Measurements from ENCODE around the gene MEF2C.

Gene MEF2C

DNA sequence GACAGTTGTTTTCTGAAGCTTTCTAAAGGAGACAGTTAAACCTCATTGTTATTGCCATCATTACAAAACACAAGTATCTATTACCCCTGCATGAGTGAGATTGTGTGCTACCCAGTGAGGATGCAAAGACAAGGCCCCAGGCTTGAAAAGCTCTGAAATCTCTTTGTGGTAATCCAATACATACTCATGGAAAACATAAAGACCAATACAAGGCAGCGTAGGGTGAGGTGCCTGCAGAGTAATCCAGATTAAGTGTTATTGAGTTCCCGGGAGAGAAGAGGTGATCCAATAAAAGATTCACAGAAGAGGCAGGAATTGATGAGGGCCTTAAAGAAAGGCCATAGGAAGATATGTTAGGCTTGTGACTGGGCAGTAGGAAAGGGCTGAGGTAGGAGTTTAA, 150.1 kb downstream of the MEF2C start:
- H3K4me3 ChIP-seq: no peak overlapping the region
- no peaks in the 10 kb centered on the region for H3K9me3 ChIP-seq
- TF ChIP-seq Cebpa-rat (IDR thresholded peaks at IDR 0.05): no peak
- H3K27ac ChIP-seq: peak overlapping the region; percentile 76
- H3K36me3 ChIP-seq: peaks cover 71% of the 10 kb centered on the region
- H3K9ac ChIP-seq: peak overlapping the region; percentile 34
- peaks cover 66% of the 10 kb centered on the region for H3K4me1 ChIP-seq
- H3K4me2 ChIP-seq: peak overlapping the region; percentile 76
- no peaks in the 10 kb centered on the region for H3K27me3 ChIP-seq
- H4K20me1 ChIP-seq: peaks cover 100% of the 10 kb centered on the region

GRCh38 chr5:88732181-88732633, 150.8 kb downstream of the MEF2C start:
- Histone ChIP-seq H3K9ac (peak overlapping the region; percentile 34; the same call in 1 of the 2 replicates), H3K4me2 (peak overlapping the region; percentile 76), H3K36me3 (peaks cover 68% of the 10 kb centered on the region), H3K27ac (peak overlapping the region; percentile 76), H3K27me3 (no peaks in the 10 kb centered on the region), H3K4me1 (peaks cover 59% of the 10 kb centered on the region), H4K20me1 (peaks cover 98% of the 10 kb centered on the region), H3K9me3 (no peaks in the 10 kb centered on the region), H3K4me3 (no peak overlapping the region)
- no peak for TF ChIP-seq Cebpa-rat (IDR thresholded peaks at IDR 0.05)

DNA sequence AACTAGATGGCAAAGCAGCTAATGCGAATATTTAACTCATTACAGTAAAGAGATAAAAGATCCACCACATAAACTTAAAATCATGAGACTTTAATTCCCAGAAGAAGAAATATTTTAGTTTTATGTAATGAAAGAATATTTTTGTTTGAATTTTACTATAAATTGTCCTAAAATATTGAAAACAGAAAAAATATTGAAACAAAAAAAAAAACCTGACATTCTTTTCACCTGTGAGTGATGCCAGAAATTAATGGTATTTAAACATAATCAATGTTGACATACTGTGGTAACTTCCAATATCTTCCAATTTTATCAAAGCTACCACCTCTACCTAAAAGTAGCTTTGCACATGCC, 153.2 kb downstream of the MEF2C start:
- Histone ChIP-seq H3K27me3 (no peaks in the 10 kb centered on the region), H3K4me1 (peaks cover 38% of the 10 kb centered on the region), H3K4me3 (no peak overlapping the region), H4K20me1 (peaks cover 98% of the 10 kb centered on the region), H3K36me3 (peaks cover 84% of the 10 kb centered on the region), H3K4me2 (no peak overlapping the region), H3K9me3 (no peaks in the 10 kb centered on the region), H3K27ac (no peak overlapping the region), H3K9ac (no peak overlapping the region)
- no peak for TF ChIP-seq Cebpa-rat (IDR thresholded peaks at IDR 0.05)

- Histone ChIP-seq H3K27ac (no peak overlapping the region), H3K9ac (no peak overlapping the region), H3K4me2 (no peak overlapping the region), H3K9me3 (no peaks in the 10 kb centered on the region), H4K20me1 (peaks cover 98% of the 10 kb centered on the region), H3K4me3 (no peak overlapping the region), H3K4me1 (peaks cover 32% of the 10 kb centered on the region), H3K36me3 (peaks cover 89% of the 10 kb centered on the region), H3K27me3 (no peaks in the 10 kb centered on the region)
- TF ChIP-seq Cebpa-rat (IDR thresholded peaks at IDR 0.05): no peak
Measured at GRCh38 chr5:88729084-88729828, 153.7 kb downstream of the MEF2C start.

GRCh38 chr5:88727705-88728313, 155.2 kb downstream of the MEF2C start:
- no peak overlapping the region for H3K4me2 ChIP-seq

DNA sequence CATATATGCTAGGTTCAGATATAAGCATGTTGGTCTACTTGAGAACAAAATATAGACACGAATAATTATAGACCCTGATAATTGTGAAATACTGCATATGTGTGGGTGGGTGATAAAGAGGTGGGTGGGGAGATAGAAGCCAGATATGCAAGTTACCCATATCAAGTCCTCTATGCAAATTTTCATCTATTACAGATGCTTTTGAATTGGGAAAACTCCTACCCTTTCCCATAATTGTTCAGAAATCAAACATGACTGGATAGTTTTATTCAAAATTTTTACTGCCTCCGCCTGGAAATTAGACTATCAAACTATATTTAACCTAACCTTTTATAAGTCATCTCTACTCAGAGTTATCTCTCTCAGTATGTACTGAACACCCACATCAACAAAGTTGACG, 157.5 kb downstream of the MEF2C start:
- no peak for TF ChIP-seq Cebpa-rat (IDR thresholded peaks at IDR 0.05)
- H3K36me3 ChIP-seq: peaks cover 94% of the 10 kb centered on the region
- H4K20me1 ChIP-seq: peaks cover 98% of the 10 kb centered on the region

More at GRCh38 chr5:88727705-88728313, 155.2 kb downstream of the MEF2C start:
- H3K9me3 ChIP-seq: no peaks in the 10 kb centered on the region
- no peak for TF ChIP-seq Cebpa-rat (IDR thresholded peaks at IDR 0.05)
- no peaks in the 10 kb centered on the region for H3K27me3 ChIP-seq
- H4K20me1 ChIP-seq: peaks cover 98% of the 10 kb centered on the region
- no peak overlapping the region for H3K27ac ChIP-seq
- H3K4me3 ChIP-seq: no peak overlapping the region
- peaks cover 94% of the 10 kb centered on the region for H3K36me3 ChIP-seq
- no peak overlapping the region for H3K9ac ChIP-seq
- peaks cover 18% of the 10 kb centered on the region for H3K4me1 ChIP-seq

DNA sequence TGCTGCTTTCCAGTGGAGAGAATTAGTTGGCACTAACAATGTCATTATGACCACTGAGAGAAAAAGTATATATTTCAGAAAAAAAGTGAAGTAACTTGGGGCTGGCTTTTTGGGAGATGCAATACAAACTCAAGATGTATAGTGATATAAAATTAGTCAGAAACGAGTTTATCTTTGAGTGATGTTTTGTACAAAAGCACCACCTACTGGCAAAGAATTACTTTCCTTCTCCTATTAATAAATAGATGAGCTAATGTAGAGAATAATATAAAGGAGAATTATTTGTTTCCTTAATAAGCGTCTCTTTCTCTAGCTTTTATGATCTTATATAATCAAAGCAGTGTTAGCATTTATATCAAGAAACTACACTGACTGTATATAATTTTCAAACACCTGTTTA, 158.8 kb downstream of the MEF2C start:
- H3K4me3 ChIP-seq: no peak overlapping the region
- no peak for TF ChIP-seq Cebpa-rat (IDR thresholded peaks at IDR 0.05)
- H3K27me3 ChIP-seq: no peaks in the 10 kb centered on the region
- H3K4me1 ChIP-seq: no peaks in the 10 kb centered on the region
- no peak overlapping the region for H3K27ac ChIP-seq
- no peaks in the 10 kb centered on the region for H3K9me3 ChIP-seq
- no peak overlapping the region for H3K4me2 ChIP-seq
- peaks cover 98% of the 10 kb centered on the region for H4K20me1 ChIP-seq
- H3K9ac ChIP-seq: no peak overlapping the region
- H3K36me3 ChIP-seq: peaks cover 97% of the 10 kb centered on the region

More for the DNA sequence above, 157.5 kb downstream of the MEF2C start:
- H3K4me3 ChIP-seq: no peak overlapping the region
- H3K4me1 ChIP-seq: peaks cover under 1% of the 10 kb centered on the region; the same call in 1 of the 2 replicates
- H3K4me2 ChIP-seq: no peak overlapping the region
- no peaks in the 10 kb centered on the region for H3K9me3 ChIP-seq
- no peak overlapping the region for H3K27ac ChIP-seq
- no peaks in the 10 kb centered on the region for H3K27me3 ChIP-seq
- H3K9ac ChIP-seq: no peak overlapping the region

- Histone ChIP-seq H3K4me1 (no peaks in the 10 kb centered on the region), H3K27ac (no peak overlapping the region), H3K36me3 (peaks cover 99% of the 10 kb centered on the region), H3K4me2 (no peak overlapping the region), H4K20me1 (peaks cover 100% of the 10 kb centered on the region), H3K4me3 (no peak overlapping the region), H3K9ac (no peak overlapping the region), H3K27me3 (no peaks in the 10 kb centered on the region), H3K9me3 (no peaks in the 10 kb centered on the region)
- no peak for TF ChIP-seq Cebpa-rat (IDR thresholded peaks at IDR 0.05)
Measured at GRCh38 chr5:88722546-88723073, 160.4 kb downstream of the MEF2C start.

GRCh38 chr5:88719434-88719833, 163.6 kb downstream of the MEF2C start:
- Histone ChIP-seq H4K20me1 (peaks cover 98% of the 10 kb centered on the region), H3K4me3 (no peak overlapping the region), H3K27ac (no peak overlapping the region), H3K27me3 (no peaks in the 10 kb centered on the region), H3K4me1 (no peaks in the 10 kb centered on the region), H3K4me2 (no peak overlapping the region), H3K9ac (no peak overlapping the region), H3K9me3 (no peaks in the 10 kb centered on the region), H3K36me3 (peaks cover 83% of the 10 kb centered on the region)
- no peak for TF ChIP-seq Cebpa-rat (IDR thresholded peaks at IDR 0.05)

DNA sequence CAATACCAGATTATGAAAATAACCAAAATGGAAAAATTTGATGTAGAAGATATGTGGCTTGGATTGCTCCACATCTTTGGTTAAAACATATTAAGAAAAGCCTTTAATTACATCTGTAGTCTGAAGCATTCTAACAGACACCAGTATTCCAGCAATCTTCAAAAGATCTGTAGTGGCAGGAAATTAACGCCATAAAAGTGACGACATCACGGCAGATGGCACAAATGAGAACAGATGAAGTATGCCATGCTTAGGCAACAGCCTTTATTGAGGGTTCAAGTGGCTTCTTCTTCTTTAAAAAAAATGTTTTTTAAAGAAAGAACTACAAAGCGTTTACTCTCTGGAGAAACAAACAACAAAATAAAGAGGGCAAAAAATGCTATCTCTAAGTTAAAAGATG, 164.2 kb downstream of the MEF2C start:
- peaks cover 98% of the 10 kb centered on the region for H4K20me1 ChIP-seq
- no peak overlapping the region for H3K4me2 ChIP-seq
- no peaks in the 10 kb centered on the region for H3K27me3 ChIP-seq
- H3K9ac ChIP-seq: no peak overlapping the region
- no peak for TF ChIP-seq Cebpa-rat (IDR thresholded peaks at IDR 0.05)
- H3K4me3 ChIP-seq: no peak overlapping the region
- H3K36me3 ChIP-seq: peaks cover 76% of the 10 kb centered on the region
- no peaks in the 10 kb centered on the region for H3K9me3 ChIP-seq
- no peak overlapping the region for H3K27ac ChIP-seq
- no peaks in the 10 kb centered on the region for H3K4me1 ChIP-seq
